H1 (cell line): ENCODE results near the gene RIT2. TPM values are rescaled to one million over a fixed set of nuclear protein-coding genes. Genes with fewer than 3 reads are reported as not detected.
A peak's percentile ranks its signal among the peaks of the same experiment; 100 is the strongest.

Source experiments
- CTCF ChIA-PET: fragments of 300-600 bp; sonication (Branson Sonifier 250); formaldehyde crosslinking; loops from one replicate; lab custom pipeline; 2021; ENCODE audit not compliant: partially characterized antibody; lab: Charles Lee
- POLR2A ChIA-PET: fragments of 300-600 bp; sonication (Branson Sonifier 250); formaldehyde crosslinking; loops from one replicate; lab custom pipeline; 2021; ENCODE audit warnings: inconsistent platforms; ENCODE audit not compliant: partially characterized antibody; lab: Charles Lee
- DNase-seq, 2 experiments: peaks; one replicate each; pipeline versions ENCODE4 v3.0.0 to v3.0.0-alpha.2; 2010 to 2022; ENCODE audit warnings: low spot score in 2 of 2, low read depth in 1 of 2, mixed read lengths in 1 of 2
- FAIRE-seq: peaks from 2 replicates; lab custom pipeline; 2011; peaks lifted over from hg19 to GRCh38; lab: Jason Lieb, UNC
- H2AFZ ChIP-seq: 2 replicates; pipeline ENCODE4 v1.8.1; 2012; ENCODE audit warnings: low read length, inconsistent platforms
- H2AK5ac ChIP-seq: 2 replicates; pipeline ENCODE4 v1.6.1; 2013; ENCODE audit warnings: low read depth, low read length
- H2BK120ac ChIP-seq: replicated peaks from 2 replicates; pipeline ENCODE3; 2013; ENCODE audit warnings: low read depth, low read length, inconsistent platforms
- H2BK12ac ChIP-seq: 2 replicates; pipeline ENCODE4 v1.6.1; 2013; ENCODE audit warnings: low read depth, low read length
- H2BK15ac ChIP-seq: 2 replicates; pipeline ENCODE4 v1.6.1; 2013; ENCODE audit warnings: low read length
- H2BK20ac ChIP-seq: 2 replicates; pipeline ENCODE4 v1.6.1; 2013; ENCODE audit warnings: low read length
- H2BK5ac ChIP-seq: 2 replicates; pipeline ENCODE4 v1.6.1; 2013; ENCODE audit warnings: low read depth, low read length
- H3K14ac ChIP-seq: 2 replicates; pipeline ENCODE4 v1.6.1; 2013; ENCODE audit warnings: inconsistent platforms; ENCODE audit not compliant: insufficient read length
- H3K18ac ChIP-seq: 2 replicates; pipeline ENCODE4 v1.6.1; 2013; ENCODE audit warnings: low read length; ENCODE audit errors: extremely low read depth
- H3K23ac ChIP-seq: 2 replicates; pipeline ENCODE4 v1.6.1; 2013; ENCODE audit warnings: inconsistent platforms; ENCODE audit not compliant: insufficient read length
- H3K23me2 ChIP-seq: 2 replicates; pipeline ENCODE4 v1.6.1; 2013; ENCODE audit warnings: low read depth, low read length
- H3K27ac ChIP-seq: 2 replicates; pipeline ENCODE4 v1.6.1; 2011; ENCODE audit warnings: low read depth, low read length, inconsistent platforms
- H3K27me3 ChIP-seq, 4 experiments: replicated peaks in 1 of 4; 1 replicate in 1 of 4; 2 replicates in 3 of 4; pipeline versions ENCODE4 v1.6.1 to v1.8.1; 2011 to 2013; ENCODE audit warnings: low read length in 3 of 4, mild to moderate bottlenecking in 3 of 4, inconsistent platforms in 2 of 4, mixed read lengths in 2 of 4, moderate library complexity in 1 of 4; ENCODE audit not compliant: control insufficient read depth in 3 of 4, insufficient read depth in 3 of 4; ENCODE audit errors: extremely low read depth in 1 of 4
- H3K36me3 ChIP-seq, 4 experiments: 2 replicates each; pipeline versions ENCODE4 v1.6.1 to v1.8.1; 2011 to 2013; ENCODE audit warnings: mild to moderate bottlenecking in 4 of 4, low read length in 3 of 4, moderate library complexity in 2 of 4, control low read depth in 1 of 4, inconsistent platforms in 1 of 4; ENCODE audit not compliant: insufficient read depth in 4 of 4, control insufficient read depth in 2 of 4
- H3K4ac ChIP-seq: replicated peaks from 2 replicates; pipeline ENCODE3; 2013; ENCODE audit warnings: low read length, low read depth, mixed read lengths, inconsistent platforms; ENCODE audit not compliant: insufficient read length
- H3K4me1 ChIP-seq, 4 experiments: replicated peaks in 1 of 4; 1 replicate in 1 of 4; 2 replicates in 3 of 4; pipeline versions ENCODE4 v1.6.1 to v1.8.1; 2011 to 2013; ENCODE audit warnings: low read length in 3 of 4, inconsistent platforms in 2 of 4, mixed read lengths in 1 of 4; ENCODE audit not compliant: insufficient read depth in 4 of 4, control insufficient read depth in 3 of 4
- H3K4me2 ChIP-seq, 2 experiments: 2 replicates each; pipeline versions ENCODE4 v1.6.1 to v1.8.1; 2011 to 2013; ENCODE audit warnings: low read depth in 2 of 2, low read length in 2 of 2, control low read depth in 1 of 2, inconsistent platforms in 1 of 2, mild to moderate bottlenecking in 1 of 2; ENCODE audit not compliant: insufficient read depth in 1 of 2
- H3K4me3 ChIP-seq, 4 experiments: fragments of 200-600, 300-600 bp in 1 of 4; sonication (generic), shearing (Covaris generic), sonication (Bioruptor Twin) in 1 of 4; 2 replicates each; pipeline versions ENCODE4 v1.5.1 to v1.8.1; 2011 to 2016; ENCODE audit warnings: low read length in 4 of 4, low read depth in 3 of 4, control low read depth in 2 of 4, inconsistent platforms in 2 of 4, mild to moderate bottlenecking in 2 of 4, mixed read lengths in 1 of 4, moderate library complexity in 1 of 4; ENCODE audit not compliant: insufficient read depth in 2 of 4; ENCODE audit errors: extremely low read depth in 1 of 4
- H3K56ac ChIP-seq: replicated peaks from 2 replicates; pipeline ENCODE3; 2013; ENCODE audit warnings: low read depth, mild to moderate bottlenecking, mixed read lengths, low read length, inconsistent platforms; ENCODE audit not compliant: insufficient read length
- H3K79me1 ChIP-seq: 2 replicates; pipeline ENCODE4 v1.6.1; 2013; ENCODE audit warnings: low read depth, low read length, control low read depth
- H3K79me2 ChIP-seq, 2 experiments: 2 replicates each; pipeline versions ENCODE4 v1.6.1 to v1.8.1; 2012 to 2013; ENCODE audit warnings: low read length in 2 of 2, mild to moderate bottlenecking in 2 of 2, inconsistent platforms in 1 of 2; ENCODE audit not compliant: insufficient read depth in 2 of 2, control insufficient read depth in 1 of 2
- H3K9ac ChIP-seq, 4 experiments: replicated peaks in 1 of 4; 1 replicate in 1 of 4; 2 replicates in 3 of 4; pipeline versions ENCODE4 v1.6.1 to v1.8.1; 2011 to 2013; ENCODE audit warnings: low read depth in 3 of 4, low read length in 3 of 4, control low read depth in 2 of 4, mild to moderate bottlenecking in 2 of 4, moderate library complexity in 2 of 4, inconsistent platforms in 1 of 4; ENCODE audit errors: extremely low read depth in 1 of 4
- H3K9me3 ChIP-seq, 2 experiments: 2 replicates each; pipeline versions ENCODE4 v1.6.1 to v1.8.1; 2012 to 2013; ENCODE audit warnings: mild to moderate bottlenecking in 2 of 2, moderate library complexity in 2 of 2, control low read depth in 1 of 2, inconsistent platforms in 1 of 2, low read depth in 1 of 2, low read length in 1 of 2, mixed read lengths in 1 of 2; ENCODE audit not compliant: insufficient read depth in 2 of 2
- H4K20me1 ChIP-seq, 2 experiments: replicated peaks in 1 of 2; 2 replicates each; pipeline versions ENCODE3 to v1.8.1; 2011 to 2013; ENCODE audit warnings: inconsistent platforms in 2 of 2, low read length in 2 of 2, mild to moderate bottlenecking in 1 of 2; ENCODE audit not compliant: insufficient read depth in 2 of 2, control insufficient read depth in 1 of 2
- H4K5ac ChIP-seq: 2 replicates; pipeline ENCODE4 v1.6.1; 2013; ENCODE audit warnings: low read length, low read depth, mixed read lengths, inconsistent platforms; ENCODE audit not compliant: insufficient read length
- H4K8ac ChIP-seq: 2 replicates; pipeline ENCODE4 v1.8.0; 2013; ENCODE audit warnings: mild to moderate bottlenecking, moderate library complexity, low read length, inconsistent platforms; ENCODE audit not compliant: insufficient read depth; ENCODE audit errors: extremely low read depth
- H4K91ac ChIP-seq: replicated peaks from 2 replicates; pipeline ENCODE3; 2013; ENCODE audit warnings: low read length, mixed read lengths, inconsistent platforms; ENCODE audit not compliant: insufficient read length
- BACH1 ChIP-seq: IDR thresholded peaks from 2 replicates; pipeline ENCODE4 v1.6.1; 2012; ENCODE audit warnings: low read length, improper control_type of control experiment
- BCL11A ChIP-seq, 2 experiments: IDR thresholded peaks; one replicate each; pipeline ENCODE4 v1.6.1; 2011; ENCODE audit warnings: low read depth in 2 of 2, low read length in 2 of 2, mild to moderate bottlenecking in 2 of 2
- CTBP2 ChIP-seq: IDR thresholded peaks from 2 replicates; pipeline ENCODE4 v1.7.0; 2011; ENCODE audit warnings: borderline replicate concordance, mild to moderate bottlenecking, moderate library complexity, mixed read lengths, low read length; ENCODE audit not compliant: insufficient read depth, insufficient read length
- FOSL1 ChIP-seq: IDR thresholded peaks from 2 replicates; pipeline ENCODE4 v1.6.1; 2011; ENCODE audit warnings: mild to moderate bottlenecking, low read depth, low read length, moderate library complexity; ENCODE audit not compliant: insufficient read depth
- GABPA ChIP-seq: IDR thresholded peaks from 2 replicates; pipeline ENCODE4 v1.6.1; 2011; ENCODE audit warnings: mild to moderate bottlenecking, low read length, moderate library complexity, borderline replicate concordance; ENCODE audit not compliant: insufficient read depth
- JUND ChIP-seq: IDR thresholded peaks from 2 replicates; pipeline ENCODE4 v1.6.1; 2011; ENCODE audit warnings: mild to moderate bottlenecking, improper control_type of control experiment, low read length
- KDM4A ChIP-seq: IDR thresholded peaks from one replicate; pipeline ENCODE4 v1.7.1; 2012; ENCODE audit warnings: low read depth, mild to moderate bottlenecking, moderate library complexity, low read length, inconsistent platforms; ENCODE audit not compliant: severe bottlenecking
- POLR2A ChIP-seq, 2 experiments: IDR thresholded peaks; 1 replicate in 1 of 2; 2 replicates in 1 of 2; pipeline ENCODE4 v1.6.1; 2011; ENCODE audit warnings: low read depth in 2 of 2, low read length in 2 of 2, mild to moderate bottlenecking in 2 of 2; ENCODE audit errors: control extremely low read depth in 1 of 2
- SIRT6 ChIP-seq: IDR thresholded peaks from one replicate; pipeline ENCODE4 v1.7.1; 2012; ENCODE audit warnings: low read length, inconsistent platforms
- SP1 ChIP-seq: IDR thresholded peaks from 2 replicates; pipeline ENCODE4 v1.6.1; 2011; ENCODE audit warnings: low read depth, low read length
- SUZ12 ChIP-seq: fragments of 200-600 bp; sonication (generic); IDR thresholded peaks from 2 replicates; pipeline ENCODE4 v1.6.1; 2012; ENCODE audit warnings: mild to moderate bottlenecking, inconsistent platforms, low read length, moderate library complexity, mixed read lengths
- TAF7 ChIP-seq: optimal IDR thresholded peaks from 2 replicates; pipeline ENCODE3; 2011; ENCODE audit warnings: low read depth, mild to moderate bottlenecking, inconsistent platforms, low read length, moderate library complexity, borderline replicate concordance
- TEAD4 ChIP-seq: IDR thresholded peaks from 2 replicates; pipeline ENCODE4 v1.6.1; 2012; ENCODE audit warnings: low read depth, low read length, inconsistent platforms, mixed read lengths
- WGBS, 2 experiments: shearing (Covaris generic) in 1 of 2; methylation state at CpG; one replicate each; pipeline versions ENCODE4 v1.1.6 to v1.1.7; 2013 to 2015; ENCODE audit warnings: low lambda C conversion rate in 2 of 2, mixed read lengths in 2 of 2, inconsistent platforms in 1 of 2, low coverage in 1 of 2, missing lambda C conversion rate in 1 of 2; ENCODE audit not compliant: insufficient replicate concordance in 2 of 2, insufficient coverage in 1 of 2, insufficient read length in 1 of 2; ENCODE audit errors: extremely low coverage in 1 of 2, missing lambda C conversion rate in 1 of 2; 5-methylcytosine and 5-hydroxymethylcytosine counted together
- polyA plus RNA-seq, 7 experiments: library from polyadenylated mRNA; depleted of rRNA in 3 of 7; stranded (reverse) in 5 of 7; unstranded in 2 of 7; fragments of >200 nt in 5 of 7; fragments of 200-250 nt in 2 of 7; gene quantifications; 1 replicate in 5 of 7; 2 replicates in 1 of 7; 4 replicates in 1 of 7; pipeline versions ENCODE4 v1.2.1 to v1.2.3, GENCODE V29; 2011 to 2013; ENCODE audit warnings: missing spikeins in 2 of 7, mixed read lengths in 2 of 7
- total RNA-seq: library from RNA; stranded (reverse); fragmentation: NEBNext Ultra II Directional; extraction: Animal tissue kit (Norgen Biotek cat#: 25700); gene quantifications from 2 replicates; pipeline ENCODE4 v1.2.1, GENCODE V29; 2021
- TF ChIP-seq, protein P1 (sequence below): IDR thresholded peaks from 2 replicates; pipeline ENCODE4 v1.6.1; 2011; ENCODE audit warnings: low read length, improper control_type of control experiment

Gene RIT2
- total and polyA plus RNA-seq, 2 of the 8 experiments (the other 6 are each of a cell fraction or from before 2014, with no cell fraction given), result 0.67 to 3.2 TPM

DNA sequence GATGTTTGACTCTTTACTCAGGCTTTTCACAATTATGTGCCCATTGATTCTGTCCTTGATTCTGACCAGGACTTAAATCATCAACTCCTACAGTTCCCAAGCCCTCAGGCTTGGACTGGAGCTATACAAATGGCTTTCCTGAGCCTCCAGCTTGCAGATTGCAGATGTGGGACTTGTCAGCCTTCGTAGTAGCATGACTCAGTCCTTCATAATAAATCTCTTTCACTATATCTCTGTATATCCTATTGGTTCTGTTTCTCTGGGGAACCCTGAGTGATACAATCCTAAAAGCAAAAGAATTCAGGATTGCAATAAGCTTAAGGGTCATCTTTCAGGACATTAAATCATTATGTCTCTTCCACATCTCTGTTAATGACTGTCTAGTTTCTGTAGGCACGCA is 356.6 kb downstream of the RIT2 start:
- Histone ChIP-seq H3K14ac (no peak overlapping the region), H2AK5ac (no peak overlapping the region), H2BK120ac (peak overlapping the region; percentile 47), H3K79me2 (no peaks in the 10 kb centered on the region), H2BK12ac (0 out of 2 replicates have a peak overlapping the region, but pooled peaks have one; percentile 20), H3K36me3 (no peaks in the 10 kb centered on the region), H3K56ac (no peak overlapping the region), H3K4me1 (no peaks in the 10 kb centered on the region), H4K8ac (no peak overlapping the region), H3K9me3 (no peaks in the 10 kb centered on the region), H3K4me2 (no peak overlapping the region), H2BK15ac (no peak overlapping the region), H3K27ac (no peak overlapping the region), H3K23me2 (no peaks in the 10 kb centered on the region; the same call in 1 of the 2 replicates), H2AFZ (0 out of 2 replicates have a peak overlapping the region, but pooled peaks have one; percentile 3), H3K79me1 (no peaks in the 10 kb centered on the region), H3K18ac (no peak overlapping the region), H3K4me3 (no peak overlapping the region), H3K4ac (no peak overlapping the region), H4K5ac (no peak overlapping the region), H3K27me3 (no peaks in the 10 kb centered on the region), H4K91ac (no peak overlapping the region), H3K23ac (no peak overlapping the region), H3K9ac (no peak overlapping the region), H4K20me1 (no peaks in the 10 kb centered on the region), H2BK5ac (peak overlapping the region; percentile 35; the same call in 1 of the 2 replicates), H2BK20ac (no peak overlapping the region)
- no peak for DNase-seq
- ChIA-PET CTCF (interaction anchor here (1.3 kb wide), 1 partner anchor 662 kb away, joined by 3 read pairs; no protein-coding TSS in a partner anchor), POLR2A (interaction anchor here (1.1 kb wide), 1 partner anchor 16 kb away, joined by 3 read pairs; no protein-coding TSS in a partner anchor)
- 80% methylated on average over 2 of the region's 2 CpGs; no CpG with 5 or more reads in 1 of the 2 experiments for WGBS, 2 experiments
- no peak for FAIRE-seq
- TF ChIP-seq SUZ12 (no peak), CTBP2 (no peak), KDM4A (no peak), SP1 (no peak), TAF7 (no peak), BACH1 (no peak), POLR2A (IDR thresholded peaks at IDR 0.05; ENCODE audit: control extremely low read depth in 1 of 2, low read depth in 2 of 2, low read length in 2 of 2) (no peak), FOSL1 (no peak), GABPA (no peak), SIRT6 (no peak), TEAD4 (no peak), JUND (no peak), BCL11A (IDR thresholded peaks at IDR 0.05; ENCODE audit: low read depth in 2 of 2, low read length in 2 of 2) (no peak)
- TF ChIP-seq, protein P1, sequence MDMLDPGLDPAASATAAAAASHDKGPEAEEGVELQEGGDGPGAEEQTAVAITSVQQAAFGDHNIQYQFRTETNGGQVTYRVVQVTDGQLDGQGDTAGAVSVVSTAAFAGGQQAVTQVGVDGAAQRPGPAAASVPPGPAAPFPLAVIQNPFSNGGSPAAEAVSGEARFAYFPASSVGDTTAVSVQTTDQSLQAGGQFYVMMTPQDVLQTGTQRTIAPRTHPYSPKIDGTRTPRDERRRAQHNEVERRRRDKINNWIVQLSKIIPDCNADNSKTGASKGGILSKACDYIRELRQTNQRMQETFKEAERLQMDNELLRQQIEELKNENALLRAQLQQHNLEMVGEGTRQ, result no peak
